WTC11 (cell line): ENCODE measurements around the gene COL4A1. TPM values are rescaled to one million over a fixed set of nuclear protein-coding genes. Genes with fewer than 3 reads are reported as not detected.

ENCODE experiments used
- ATAC-seq: fragments of 200-7000 bp; cut with Tn5 transposase; 2 replicates; pipeline ENCODE4 v1.10.0; 2021; ENCODE audit warnings: mild to moderate bottlenecking, moderate library complexity
- CTCF ChIA-PET: fragments of 300-600 bp; sonication (Branson Sonifier 250); formaldehyde crosslinking; loops from one replicate; lab custom pipeline; 2021; ENCODE audit warnings: antibody characterized with exemption; lab: Charles Lee
- POLR2A ChIA-PET: fragments of 350-600 bp; sonication (Branson Sonifier 250); formaldehyde crosslinking; loops from one replicate; lab custom pipeline; 2021; ENCODE audit warnings: antibody characterized with exemption; lab: Charles Lee
- DNase-seq: peaks from one replicate; pipeline ENCODE4 v3.0.0; 2021; ENCODE audit warnings: low spot score
- H3K27ac Mint-ChIP-seq: 2 replicates; pipeline ENCODE4 v1.8.0; 2021; ENCODE audit warnings: mixed read lengths
- H3K27me3 Mint-ChIP-seq: 2 replicates; pipeline ENCODE4 v1.8.0; 2021; ENCODE audit warnings: low read depth, mild to moderate bottlenecking, moderate library complexity, mixed read lengths
- H3K36me3 Mint-ChIP-seq: 2 replicates; pipeline ENCODE4 v1.8.0; 2021; ENCODE audit warnings: mixed read lengths
- H3K4me1 Mint-ChIP-seq: 2 replicates; pipeline ENCODE4 v1.8.0; 2022; ENCODE audit warnings: mixed read lengths
- H3K4me3 Mint-ChIP-seq: 2 replicates; pipeline ENCODE4 v1.8.0; 2021; ENCODE audit warnings: mild to moderate bottlenecking, moderate library complexity, mixed read lengths
- H3K9me3 Mint-ChIP-seq: 2 replicates; pipeline ENCODE4 v1.8.0; 2021; ENCODE audit warnings: mixed read lengths
- ATF1 ChIP-seq: sonication (generic); formaldehyde crosslinking; IDR thresholded peaks from 2 replicates; pipeline ENCODE4 v1.8.1; 2023; ENCODE audit warnings: mild to moderate bottlenecking, moderate library complexity, missing genetic modification reagents
- CREB1 ChIP-seq: sonication (generic); formaldehyde crosslinking; IDR thresholded peaks from 2 replicates; pipeline ENCODE4 v1.8.0; 2023; ENCODE audit warnings: mild to moderate bottlenecking, missing genetic modification reagents
- CREM ChIP-seq: sonication (generic); formaldehyde crosslinking; IDR thresholded peaks from 2 replicates; pipeline ENCODE4 v1.8.1; 2022; ENCODE audit warnings: mild to moderate bottlenecking, missing genetic modification reagents, moderate library complexity
- EMX1 ChIP-seq: fragments of 250-450 bp; sonication (Bioruptor Pico); IDR thresholded peaks from 2 replicates; pipeline ENCODE4 v1.8.0; 2021; ENCODE audit warnings: mild to moderate bottlenecking
- ESRRA ChIP-seq: sonication (generic); formaldehyde crosslinking; IDR thresholded peaks from 2 replicates; pipeline ENCODE4 v1.8.1; 2022; ENCODE audit warnings: mild to moderate bottlenecking, missing genetic modification reagents, borderline replicate concordance
- GABPB1 ChIP-seq: sonication (generic); formaldehyde crosslinking; IDR thresholded peaks from 2 replicates; pipeline ENCODE4 v1.8.1; 2023; ENCODE audit warnings: mild to moderate bottlenecking, missing genetic modification reagents
- GRHL2 ChIP-seq: fragments of 250-450 bp; sonication (Bioruptor Pico); IDR thresholded peaks from 2 replicates; pipeline ENCODE4 v1.8.0; 2022; ENCODE audit warnings: mild to moderate bottlenecking, moderate library complexity; ENCODE audit not compliant: insufficient replicate concordance, severe bottlenecking
- KAT7 ChIP-seq: sonication (generic); formaldehyde crosslinking; IDR thresholded peaks from 2 replicates; pipeline ENCODE4 v1.8.1; 2023; ENCODE audit warnings: missing genetic modification reagents, mild to moderate bottlenecking, borderline replicate concordance
- NFATC4 ChIP-seq: fragments of 250-450 bp; sonication (Bioruptor Pico); IDR thresholded peaks from 2 replicates; pipeline ENCODE4 v1.9.0; 2021; ENCODE audit warnings: mild to moderate bottlenecking
- NFE2L1 ChIP-seq: sonication (generic); formaldehyde crosslinking; IDR thresholded peaks from 2 replicates; pipeline ENCODE4 v1.8.1; 2023; ENCODE audit warnings: missing genetic modification reagents
- NR3C1 ChIP-seq: sonication (generic); formaldehyde crosslinking; conservative IDR thresholded peaks from 2 replicates; pipeline ENCODE4 v1.8.1; 2023; ENCODE audit warnings: low read depth, mild to moderate bottlenecking, missing genetic modification reagents
- RORB ChIP-seq: fragments of 250-450 bp; sonication (Bioruptor Pico); IDR thresholded peaks from 2 replicates; pipeline ENCODE4 v1.9.0; 2021; ENCODE audit warnings: mild to moderate bottlenecking
- TEAD4 ChIP-seq: sonication (generic); formaldehyde crosslinking; IDR thresholded peaks from 2 replicates; pipeline ENCODE4 v1.8.0; 2022; ENCODE audit warnings: mild to moderate bottlenecking, missing genetic modification reagents
- TP53 ChIP-seq: sonication (generic); formaldehyde crosslinking; IDR thresholded peaks from 2 replicates; pipeline ENCODE4 v1.8.1; 2023; ENCODE audit warnings: mild to moderate bottlenecking, missing genetic modification reagents
- ZNF219 ChIP-seq: sonication (generic); formaldehyde crosslinking; IDR thresholded peaks from 2 replicates; pipeline ENCODE4 v1.8.0; 2023; ENCODE audit warnings: missing genetic modification reagents, mild to moderate bottlenecking, borderline replicate concordance
- ZNF671 ChIP-seq: fragments of 250-450 bp; sonication (Bioruptor Pico); IDR thresholded peaks from 2 replicates; pipeline ENCODE4 v1.8.0; 2021; ENCODE audit warnings: mild to moderate bottlenecking
- total RNA-seq: library from RNA; stranded (reverse); gene quantifications from 3 replicates; pipeline ENCODE4 v1.2.3, GENCODE V29; 2021
- TF ChIP-seq, protein P1 (sequence below): sonication (generic); formaldehyde crosslinking; conservative IDR thresholded peaks from 2 replicates; pipeline ENCODE4 v1.8.1; 2023; ENCODE audit warnings: mild to moderate bottlenecking, low read depth, missing genetic modification reagents, moderate library complexity
- TF ChIP-seq, protein P2 (sequence below): sonication (generic); formaldehyde crosslinking; IDR thresholded peaks from 2 replicates; pipeline ENCODE4 v1.8.1; 2023; ENCODE audit warnings: mild to moderate bottlenecking, missing genetic modification reagents, moderate library complexity
- TF ChIP-seq, protein P3 (sequence below): sonication (generic); formaldehyde crosslinking; IDR thresholded peaks from 2 replicates; pipeline ENCODE4 v1.8.0; 2023; ENCODE audit warnings: mild to moderate bottlenecking, missing genetic modification reagents
- TF ChIP-seq, protein P4 (sequence below): sonication (generic); formaldehyde crosslinking; IDR thresholded peaks from 2 replicates; pipeline ENCODE4 v1.8.0; 2022; ENCODE audit warnings: mild to moderate bottlenecking, missing genetic modification reagents

COL4A1 gene
- total RNA-seq, 1 experiment from 2014 or later, result 89.6 TPM

DNA sequence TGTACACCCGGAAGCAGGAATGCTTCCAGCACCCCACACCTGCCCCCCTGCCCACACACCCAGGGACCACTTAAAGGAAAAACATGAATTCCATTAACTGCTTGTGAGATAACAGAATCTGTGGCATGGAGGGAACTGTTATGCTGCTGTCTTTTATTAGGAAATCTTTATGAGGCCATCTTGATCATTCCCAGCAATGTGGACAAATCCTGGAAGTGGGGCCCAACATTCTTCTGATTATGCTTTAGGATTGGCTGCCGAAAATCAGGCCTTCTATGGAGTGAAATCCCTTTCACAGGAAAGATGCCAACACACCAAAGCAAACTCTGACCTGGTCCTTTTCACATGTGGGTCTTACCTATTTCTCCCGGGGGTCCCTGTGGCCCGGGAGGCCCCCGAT is 114.5 kb downstream of the COL4A1 start (continued):
- TF ChIP-seq, protein P1, sequence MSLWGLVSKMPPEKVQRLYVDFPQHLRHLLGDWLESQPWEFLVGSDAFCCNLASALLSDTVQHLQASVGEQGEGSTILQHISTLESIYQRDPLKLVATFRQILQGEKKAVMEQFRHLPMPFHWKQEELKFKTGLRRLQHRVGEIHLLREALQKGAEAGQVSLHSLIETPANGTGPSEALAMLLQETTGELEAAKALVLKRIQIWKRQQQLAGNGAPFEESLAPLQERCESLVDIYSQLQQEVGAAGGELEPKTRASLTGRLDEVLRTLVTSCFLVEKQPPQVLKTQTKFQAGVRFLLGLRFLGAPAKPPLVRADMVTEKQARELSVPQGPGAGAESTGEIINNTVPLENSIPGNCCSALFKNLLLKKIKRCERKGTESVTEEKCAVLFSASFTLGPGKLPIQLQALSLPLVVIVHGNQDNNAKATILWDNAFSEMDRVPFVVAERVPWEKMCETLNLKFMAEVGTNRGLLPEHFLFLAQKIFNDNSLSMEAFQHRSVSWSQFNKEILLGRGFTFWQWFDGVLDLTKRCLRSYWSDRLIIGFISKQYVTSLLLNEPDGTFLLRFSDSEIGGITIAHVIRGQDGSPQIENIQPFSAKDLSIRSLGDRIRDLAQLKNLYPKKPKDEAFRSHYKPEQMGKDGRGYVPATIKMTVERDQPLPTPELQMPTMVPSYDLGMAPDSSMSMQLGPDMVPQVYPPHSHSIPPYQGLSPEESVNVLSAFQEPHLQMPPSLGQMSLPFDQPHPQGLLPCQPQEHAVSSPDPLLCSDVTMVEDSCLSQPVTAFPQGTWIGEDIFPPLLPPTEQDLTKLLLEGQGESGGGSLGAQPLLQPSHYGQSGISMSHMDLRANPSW (CRISPR knock-in tag), result no peak

DNA sequence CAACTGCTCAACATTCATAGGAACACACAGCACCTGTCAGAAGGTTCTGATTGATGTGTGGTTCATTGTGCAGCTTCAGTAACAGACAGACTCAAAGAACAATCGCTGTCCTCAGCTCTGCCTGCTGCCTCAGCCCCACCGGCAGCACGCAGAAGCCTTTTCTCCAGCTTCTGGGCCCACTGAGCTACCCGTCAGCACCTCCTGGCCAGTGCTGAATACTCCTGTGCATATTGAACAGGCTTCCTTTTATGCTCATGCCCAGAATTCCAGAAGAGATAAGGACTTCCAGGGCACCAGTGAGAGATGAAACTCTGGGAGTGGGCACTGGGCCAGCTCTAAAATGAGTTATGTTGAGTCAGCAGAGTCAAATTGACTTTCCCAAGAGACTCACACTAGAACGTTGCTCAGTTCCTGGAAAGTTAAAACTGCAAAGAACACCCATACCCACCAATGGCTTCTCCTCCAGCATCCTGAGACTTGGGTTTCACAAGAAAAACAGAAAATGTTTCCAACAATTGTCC is 119.3 kb downstream of the COL4A1 start:
- no peak overlapping the region for H3K27ac Mint-ChIP-seq
- CTCF ChIA-PET, result no interaction called here
- H3K27me3 Mint-ChIP-seq, result no peaks in the 10 kb centered on the region
- ATAC-seq, result no peak
- H3K4me3 Mint-ChIP-seq, result no peak overlapping the region
- H3K4me1 Mint-ChIP-seq, result peaks cover 8% of the 10 kb centered on the region
- DNase-seq, result no peak
- peaks cover 8% of the 10 kb centered on the region; the same call in 1 of the 2 replicates for H3K36me3 Mint-ChIP-seq
- TF ChIP-seq NFATC4, result no peak
- TF ChIP-seq KAT7 (CRISPR knock-in tag), result no peak
- TF ChIP-seq RORB, result no peak
- TF ChIP-seq EMX1 (CRISPR knock-in tag), result no peak
- TF ChIP-seq, all 79 proteins: peak for 0
- no peaks in the 10 kb centered on the region for H3K9me3 Mint-ChIP-seq
- POLR2A ChIA-PET, result no interaction called here

DNA sequence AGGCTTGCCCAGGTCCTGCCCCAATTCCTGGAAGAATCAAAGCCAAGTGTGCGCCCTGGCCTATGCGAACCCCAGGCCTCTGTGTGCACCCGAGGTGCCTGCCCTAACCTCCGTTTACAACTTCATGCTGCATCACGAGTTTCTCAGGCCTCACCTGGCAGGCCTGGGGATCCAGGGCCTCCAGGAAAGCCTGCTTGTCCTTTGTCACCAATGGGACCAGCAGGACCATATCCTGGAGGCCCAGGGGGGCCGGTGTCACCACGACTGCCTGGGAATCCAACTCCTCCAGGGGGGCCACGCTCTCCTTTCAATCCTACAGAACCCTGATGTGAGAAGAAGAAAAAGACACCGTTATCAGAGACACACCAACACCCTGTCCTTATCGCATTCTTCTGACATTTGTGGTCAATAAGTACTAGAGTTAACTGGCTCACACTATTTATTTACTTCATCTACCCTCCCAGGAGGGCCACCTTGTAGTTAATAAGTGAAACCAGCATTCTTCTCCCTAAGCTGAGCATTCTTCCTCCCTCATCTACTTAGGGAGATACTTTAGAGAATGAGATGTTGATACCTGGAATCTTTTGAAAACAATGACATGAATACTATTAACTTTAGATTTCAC is 120.6 kb downstream of the COL4A1 start:
- ChIA-PET CTCF (no interaction called here), POLR2A (no interaction called here)
- no peak overlapping the region for H3K4me3 Mint-ChIP-seq

DNA sequence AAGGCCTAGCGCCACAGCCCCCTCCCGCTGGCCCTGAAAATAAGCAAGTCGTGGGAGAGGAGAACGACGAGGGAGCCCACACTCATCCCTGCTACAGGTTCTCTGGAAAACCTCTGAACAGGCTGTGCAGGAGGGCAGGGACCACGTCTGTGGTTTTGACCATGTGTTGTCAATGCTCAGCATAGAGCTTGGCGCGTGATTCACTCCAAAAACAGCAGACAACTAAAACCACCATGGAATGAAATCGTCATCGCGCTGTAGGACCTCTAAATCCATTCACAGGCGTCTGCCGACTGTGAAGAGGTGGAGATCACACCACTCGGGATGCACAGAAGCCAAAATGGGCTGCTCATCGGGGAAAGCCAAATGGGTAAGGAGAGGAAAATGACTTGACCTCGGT is 121.3 kb downstream of the COL4A1 start:
- H3K9me3 Mint-ChIP-seq, result no peaks in the 10 kb centered on the region
- no peak for ATAC-seq
- H3K27ac Mint-ChIP-seq, result no peak overlapping the region
- no peaks in the 10 kb centered on the region for H3K27me3 Mint-ChIP-seq
- POLR2A ChIA-PET, result no interaction called here
- H3K36me3 Mint-ChIP-seq, result peaks cover 21% of the 10 kb centered on the region
- no peak overlapping the region for H3K4me3 Mint-ChIP-seq
- CTCF ChIA-PET, result no interaction called here
- DNase-seq, result no peak
- peaks cover 6% of the 10 kb centered on the region for H3K4me1 Mint-ChIP-seq
- TF ChIP-seq, protein P2, sequence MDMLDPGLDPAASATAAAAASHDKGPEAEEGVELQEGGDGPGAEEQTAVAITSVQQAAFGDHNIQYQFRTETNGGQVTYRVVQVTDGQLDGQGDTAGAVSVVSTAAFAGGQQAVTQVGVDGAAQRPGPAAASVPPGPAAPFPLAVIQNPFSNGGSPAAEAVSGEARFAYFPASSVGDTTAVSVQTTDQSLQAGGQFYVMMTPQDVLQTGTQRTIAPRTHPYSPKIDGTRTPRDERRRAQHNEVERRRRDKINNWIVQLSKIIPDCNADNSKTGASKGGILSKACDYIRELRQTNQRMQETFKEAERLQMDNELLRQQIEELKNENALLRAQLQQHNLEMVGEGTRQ (CRISPR knock-in tag), result no peak
- TF ChIP-seq ZNF671 (CRISPR knock-in tag) (no peak), GRHL2 (no peak), ATF1 (no peak), GABPB1 (CRISPR knock-in tag) (no peak), ZNF219 (CRISPR knock-in tag) (no peak)

More for the DNA sequence above, 120.6 kb downstream of the COL4A1 start:
- DNase-seq (no peak), ATAC-seq (no peak)
- Mint-ChIP-seq H3K4me1 (peaks cover 8% of the 10 kb centered on the region), H3K27ac (peak overlapping the region; percentile 30; the same call in 1 of the 2 replicates), H3K27me3 (no peaks in the 10 kb centered on the region), H3K9me3 (no peaks in the 10 kb centered on the region), H3K36me3 (peaks cover 17% of the 10 kb centered on the region)
- no peak for TF ChIP-seq TP53
- no peak for TF ChIP-seq NR3C1 (CRISPR knock-in tag)
- no peak for TF ChIP-seq NFE2L1
- TF ChIP-seq CREM (CRISPR knock-in tag), result no peak
- TF ChIP-seq ESRRA (CRISPR knock-in tag), result no peak
- TF ChIP-seq, protein P3, sequence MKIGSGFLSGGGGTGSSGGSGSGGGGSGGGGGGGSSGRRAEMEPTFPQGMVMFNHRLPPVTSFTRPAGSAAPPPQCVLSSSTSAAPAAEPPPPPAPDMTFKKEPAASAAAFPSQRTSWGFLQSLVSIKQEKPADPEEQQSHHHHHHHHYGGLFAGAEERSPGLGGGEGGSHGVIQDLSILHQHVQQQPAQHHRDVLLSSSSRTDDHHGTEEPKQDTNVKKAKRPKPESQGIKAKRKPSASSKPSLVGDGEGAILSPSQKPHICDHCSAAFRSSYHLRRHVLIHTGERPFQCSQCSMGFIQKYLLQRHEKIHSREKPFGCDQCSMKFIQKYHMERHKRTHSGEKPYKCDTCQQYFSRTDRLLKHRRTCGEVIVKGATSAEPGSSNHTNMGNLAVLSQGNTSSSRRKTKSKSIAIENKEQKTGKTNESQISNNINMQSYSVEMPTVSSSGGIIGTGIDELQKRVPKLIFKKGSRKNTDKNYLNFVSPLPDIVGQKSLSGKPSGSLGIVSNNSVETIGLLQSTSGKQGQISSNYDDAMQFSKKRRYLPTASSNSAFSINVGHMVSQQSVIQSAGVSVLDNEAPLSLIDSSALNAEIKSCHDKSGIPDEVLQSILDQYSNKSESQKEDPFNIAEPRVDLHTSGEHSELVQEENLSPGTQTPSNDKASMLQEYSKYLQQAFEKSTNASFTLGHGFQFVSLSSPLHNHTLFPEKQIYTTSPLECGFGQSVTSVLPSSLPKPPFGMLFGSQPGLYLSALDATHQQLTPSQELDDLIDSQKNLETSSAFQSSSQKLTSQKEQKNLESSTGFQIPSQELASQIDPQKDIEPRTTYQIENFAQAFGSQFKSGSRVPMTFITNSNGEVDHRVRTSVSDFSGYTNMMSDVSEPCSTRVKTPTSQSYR (CRISPR knock-in tag), result no peak
- TF ChIP-seq, protein P4, sequence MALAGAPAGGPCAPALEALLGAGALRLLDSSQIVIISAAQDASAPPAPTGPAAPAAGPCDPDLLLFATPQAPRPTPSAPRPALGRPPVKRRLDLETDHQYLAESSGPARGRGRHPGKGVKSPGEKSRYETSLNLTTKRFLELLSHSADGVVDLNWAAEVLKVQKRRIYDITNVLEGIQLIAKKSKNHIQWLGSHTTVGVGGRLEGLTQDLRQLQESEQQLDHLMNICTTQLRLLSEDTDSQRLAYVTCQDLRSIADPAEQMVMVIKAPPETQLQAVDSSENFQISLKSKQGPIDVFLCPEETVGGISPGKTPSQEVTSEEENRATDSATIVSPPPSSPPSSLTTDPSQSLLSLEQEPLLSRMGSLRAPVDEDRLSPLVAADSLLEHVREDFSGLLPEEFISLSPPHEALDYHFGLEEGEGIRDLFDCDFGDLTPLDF (CRISPR knock-in tag), result no peak
- no peak for TF ChIP-seq CREB1 (CRISPR knock-in tag)
- no peak for TF ChIP-seq TEAD4 (CRISPR knock-in tag)
- TF ChIP-seq, protein P2 (CRISPR knock-in tag), result no peak
